Fibroblast of lung (primary cell): ENCODE data around the gene ATP4A. TPM values are rescaled to one million over a fixed set of nuclear protein-coding genes. Genes with fewer than 3 reads are reported as not detected.

ENCODE experiments used
- DNase-seq, 2 donors: peaks; one replicate each; pipeline versions ENCODE4 v3.0.0 to v3.0.0-alpha.2; 2010; ENCODE audit warnings: low read depth in 2 of 2
- H2AFZ ChIP-seq: 2 replicates; pipeline ENCODE4 v1.5.1; 2012; ENCODE audit warnings: low read length, control low read depth, inconsistent platforms
- H3K27ac ChIP-seq: 2 replicates; pipeline ENCODE4 v1.5.1; 2011; ENCODE audit warnings: low read length, control low read depth; ENCODE audit not compliant: insufficient read depth
- H3K27me3 ChIP-seq: 2 replicates; pipeline ENCODE4 v1.5.1; 2011; ENCODE audit warnings: mild to moderate bottlenecking, low read length; ENCODE audit not compliant: control insufficient read depth, insufficient read depth
- H3K36me3 ChIP-seq: 2 replicates; pipeline ENCODE4 v1.5.1; 2011; ENCODE audit warnings: low read length; ENCODE audit not compliant: control insufficient read depth, insufficient read depth
- H3K4me1 ChIP-seq: 2 replicates; pipeline ENCODE4 v1.5.1; 2011; ENCODE audit warnings: low read length; ENCODE audit not compliant: control insufficient read depth, insufficient read depth; ENCODE audit errors: extremely low read depth
- H3K4me2 ChIP-seq: 2 replicates; pipeline ENCODE4 v1.5.1; 2011; ENCODE audit warnings: low read length, control low read depth; ENCODE audit not compliant: insufficient read depth; ENCODE audit errors: extremely low read depth
- H3K4me3 ChIP-seq, 4 experiments: fragments of 200-600 bp in 1 of 4; sonication (generic) in 1 of 4; replicated peaks in 1 of 4; 2 replicates each; pipeline ENCODE4 v1.5.1; 2011 to 2016; ENCODE audit warnings: low read length in 4 of 4, low read depth in 3 of 4, mild to moderate bottlenecking in 3 of 4, control low read depth in 2 of 4, inconsistent platforms in 1 of 4, mixed read lengths in 1 of 4; ENCODE audit not compliant: insufficient read depth in 1 of 4; ENCODE audit errors: control extremely low read depth in 1 of 4
- H3K79me2 ChIP-seq: 2 replicates; pipeline ENCODE4 v1.5.1; 2012; ENCODE audit warnings: mild to moderate bottlenecking, low read length, inconsistent platforms; ENCODE audit not compliant: control insufficient read depth, insufficient read depth
- H3K9ac ChIP-seq: 2 replicates; pipeline ENCODE4 v1.5.1; 2011; ENCODE audit warnings: mild to moderate bottlenecking, low read length, control low read depth; ENCODE audit not compliant: insufficient read depth
- H3K9me3 ChIP-seq: 2 replicates; pipeline ENCODE4 v1.5.1; 2012; ENCODE audit warnings: low read depth, low read length; ENCODE audit not compliant: control insufficient read depth, insufficient read depth
- H4K20me1 ChIP-seq: 2 replicates; pipeline ENCODE4 v1.5.1; 2011; ENCODE audit warnings: low read length; ENCODE audit not compliant: control insufficient read depth, insufficient read depth; ENCODE audit errors: extremely low read depth
- CTCF ChIP-seq, 2 donors: IDR thresholded peaks in 1 of 2; conservative IDR thresholded peaks in 1 of 2; 1 replicate in 1 of 2; 2 replicates in 1 of 2; pipeline ENCODE4 v1.5.1; 2011 to 2012; ENCODE audit warnings: low read length in 2 of 2, control low read depth in 1 of 2, inconsistent platforms in 1 of 2, low read depth in 1 of 2, mild to moderate bottlenecking in 1 of 2
- EZH2 ChIP-seq: IDR thresholded peaks from 2 replicates; pipeline ENCODE4 v1.5.1; 2012; ENCODE audit warnings: low read length, control low read depth, mild to moderate bottlenecking; ENCODE audit errors: missing control alignments
- polyA plus RNA-seq, 2 donors: library from polyadenylated mRNA; depleted of rRNA in 1 of 2; stranded (reverse) in 1 of 2; unstranded in 1 of 2; fragments of >200 nt; gene quantifications; 2 replicates each; pipeline ENCODE4 v1.2.1, GENCODE V29; 2011 to 2012; ENCODE audit warnings: missing spikeins in 1 of 2
- total RNA-seq: library from RNA; depleted of rRNA; stranded (reverse); fragments of >200 nt; gene quantifications from 2 replicates; pipeline ENCODE4 v1.2.1, GENCODE V29; 2014

ATP4A gene
- total and polyA plus RNA-seq, 2 donors (not counting 1 experiment from before 2014, with no cell fraction given) = not detected

DNA sequence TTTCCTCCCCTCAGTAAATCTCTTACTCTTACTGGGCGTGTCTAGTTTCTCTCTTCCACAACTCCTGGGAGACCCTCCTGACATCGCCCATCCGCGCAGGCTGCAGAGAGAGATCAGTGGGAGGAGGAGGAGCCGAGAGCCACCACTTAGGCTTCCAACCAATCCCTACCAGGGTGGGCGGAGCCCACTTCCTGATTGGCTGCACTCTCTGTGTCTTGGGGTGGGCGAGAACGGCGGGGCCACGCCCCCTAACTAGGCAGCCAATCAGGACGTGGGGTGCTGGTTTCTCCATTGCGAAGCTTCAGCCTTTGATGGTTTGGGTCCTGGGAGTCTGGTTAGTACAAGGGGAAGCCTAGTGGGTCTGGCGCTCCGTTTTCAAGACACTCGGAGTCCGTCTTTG is 22.4 kb upstream of the ATP4A start, which contains the start of gene PMIS2:
TSS of gene PMIS2 (plus strand) at position 326 of the 400 bp plus-strand sequence. CDS start 87 bp downstream, outside the sequence.
- H3K27me3 ChIP-seq = peaks cover 3% of the 10 kb centered on the region
- no peak within 1 kb of the TSS for H3K27ac ChIP-seq
- H4K20me1 ChIP-seq = no peaks in the 10 kb centered on the region
- H3K36me3 ChIP-seq = no peaks in the 10 kb centered on the region
- H3K4me3 ChIP-seq = no peak within 1 kb of the TSS
- H2AFZ ChIP-seq = no peak within 1 kb of the TSS
- no peaks in the 10 kb centered on the region for H3K9me3 ChIP-seq
- no peaks in the 10 kb centered on the region for H3K79me2 ChIP-seq
- no peaks in the 10 kb centered on the region for H3K4me1 ChIP-seq
- no peak for TF ChIP-seq CTCF (conservative IDR thresholded peaks at IDR 0.05 in 1 of 2, IDR thresholded peaks at IDR 0.05 in 1 of 2; ENCODE audit: low read depth in 1 of 2, low read length in 2 of 2)
- no peak for TF ChIP-seq EZH2
- H3K9ac ChIP-seq = no peak within 1 kb of the TSS
- no peak within 1 kb of the TSS for H3K4me2 ChIP-seq
- no peak for DNase-seq

- TF ChIP-seq CTCF (conservative IDR thresholded peaks at IDR 0.05 in 1 of 2, IDR thresholded peaks at IDR 0.05 in 1 of 2; ENCODE audit: low read depth in 1 of 2, low read length in 2 of 2) (no peak), EZH2 (no peak)
- DNase-seq = no peak
These were observed 19.3 kb upstream of the ATP4A start for GRCh38 chr19:35582760-35583159.

DNA sequence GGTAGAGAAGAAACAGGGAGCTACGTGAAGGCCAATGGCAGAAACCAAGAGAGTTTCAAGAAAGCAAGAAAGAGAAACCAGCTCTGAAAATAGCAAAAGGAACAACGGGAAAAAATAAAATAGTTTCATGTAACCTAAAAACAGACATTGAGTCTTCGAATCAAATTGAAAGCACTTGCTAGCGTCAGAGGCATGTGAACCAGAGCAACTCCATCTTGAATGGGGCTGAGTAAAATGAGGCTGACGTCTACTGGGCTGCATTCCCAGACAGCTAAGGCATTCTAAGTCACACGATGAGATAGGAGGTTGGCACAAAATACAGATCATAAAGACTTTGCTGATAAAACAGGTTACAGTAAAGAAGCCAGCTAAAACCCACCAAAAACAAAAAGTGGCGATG is 15.2 kb upstream of the ATP4A start:
- no peak for TF ChIP-seq EZH2
- no peak for TF ChIP-seq CTCF (conservative IDR thresholded peaks at IDR 0.05 in 1 of 2, IDR thresholded peaks at IDR 0.05 in 1 of 2; ENCODE audit: low read depth in 1 of 2, low read length in 2 of 2)
- Histone ChIP-seq H3K9ac (no peak overlapping the region), H3K36me3 (no peaks in the 10 kb centered on the region), H3K4me2 (no peak overlapping the region), H3K4me1 (no peaks in the 10 kb centered on the region), H3K4me3 (no peak overlapping the region), H3K9me3 (no peaks in the 10 kb centered on the region), H3K79me2 (no peaks in the 10 kb centered on the region), H3K27ac (no peak overlapping the region), H3K27me3 (no peaks in the 10 kb centered on the region), H4K20me1 (no peaks in the 10 kb centered on the region), H2AFZ (no peak overlapping the region)
- DNase-seq = peak in 1 of 2 donors; percentile 10

More at GRCh38 chr19:35582760-35583159, 19.3 kb upstream of the ATP4A start:
- H2AFZ ChIP-seq = no peak overlapping the region
- H3K9me3 ChIP-seq = no peaks in the 10 kb centered on the region
- no peak overlapping the region for H3K27ac ChIP-seq
- H3K4me3 ChIP-seq = no peak overlapping the region
- H4K20me1 ChIP-seq = no peaks in the 10 kb centered on the region
- H3K9ac ChIP-seq = no peak overlapping the region
- no peaks in the 10 kb centered on the region for H3K79me2 ChIP-seq
- H3K27me3 ChIP-seq = peaks cover under 1% of the 10 kb centered on the region
- H3K36me3 ChIP-seq = no peaks in the 10 kb centered on the region
- H3K4me2 ChIP-seq = no peak overlapping the region
- H3K4me1 ChIP-seq = no peaks in the 10 kb centered on the region
